ENCODE results near the gene ASTN2.

The ASTN2 gene

GRCh38 chr9:116800074-116800473 is 614.8 kb downstream of the ASTN2 start:
- no peak for DNase-seq (ENCODE audit: low spot score)

GRCh38 chr9:116798521-116798920 is 616.3 kb downstream of the ASTN2 start:
- DNase-seq (ENCODE audit: low spot score) = no peak

DNA sequence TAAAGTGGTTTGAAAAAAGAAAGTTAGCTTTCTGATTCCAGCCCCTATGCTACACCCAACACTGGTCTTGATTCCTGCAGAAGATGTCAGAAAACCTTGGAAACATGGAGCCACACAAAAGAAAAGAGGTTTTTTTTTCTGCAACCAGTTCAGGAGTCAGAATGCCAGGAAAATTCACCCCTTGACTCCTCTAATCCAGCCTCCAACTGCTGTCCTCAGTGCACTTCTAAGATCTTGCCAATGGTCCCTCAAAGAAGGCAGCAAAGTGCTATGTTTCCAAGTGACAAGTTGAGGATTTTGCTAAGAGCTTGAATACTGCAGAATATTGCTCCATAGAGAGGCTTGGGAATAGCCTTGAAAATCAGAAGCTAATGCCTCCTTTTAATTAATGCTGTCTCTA is 617.6 kb downstream of the ASTN2 start:
- DNase-seq (ENCODE audit: low spot score) = no peak

- no peak for DNase-seq (ENCODE audit: low spot score)
These were observed 618.2 kb downstream of the ASTN2 start for GRCh38 chr9:116796669-116797068.

GRCh38 chr9:116795821-116796220 is 619.0 kb downstream of the ASTN2 start:
- DNase-seq (ENCODE audit: low spot score) = no peak

DNA sequence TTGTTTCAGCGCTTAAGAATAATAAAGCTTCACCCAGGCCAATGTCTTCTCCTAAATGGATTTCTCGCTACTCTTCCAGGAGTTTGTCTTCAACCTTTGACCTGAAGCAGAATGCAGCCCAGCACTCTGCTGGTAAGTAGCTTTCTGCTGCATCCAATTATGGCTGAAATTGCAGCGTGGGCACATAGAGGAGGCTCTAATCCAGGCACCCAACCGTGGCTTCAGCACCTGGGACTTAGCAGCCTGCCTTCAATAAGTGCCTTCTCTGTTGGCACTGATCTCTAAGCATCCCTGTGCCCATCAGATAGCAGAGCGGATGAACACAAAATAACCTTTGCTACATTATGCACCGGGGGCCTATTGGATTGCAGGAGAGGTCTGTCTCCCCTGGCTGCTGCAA is 622.6 kb downstream of the ASTN2 start:
- no peak for DNase-seq (ENCODE audit: low spot score)

- no peak for DNase-seq (ENCODE audit: low spot score)
These were observed 623.5 kb downstream of the ASTN2 start for GRCh38 chr9:116791326-116791725.

GRCh38 chr9:116789081-116789480 is 625.8 kb downstream of the ASTN2 start:
- no peak for DNase-seq (ENCODE audit: low spot score)

DNA sequence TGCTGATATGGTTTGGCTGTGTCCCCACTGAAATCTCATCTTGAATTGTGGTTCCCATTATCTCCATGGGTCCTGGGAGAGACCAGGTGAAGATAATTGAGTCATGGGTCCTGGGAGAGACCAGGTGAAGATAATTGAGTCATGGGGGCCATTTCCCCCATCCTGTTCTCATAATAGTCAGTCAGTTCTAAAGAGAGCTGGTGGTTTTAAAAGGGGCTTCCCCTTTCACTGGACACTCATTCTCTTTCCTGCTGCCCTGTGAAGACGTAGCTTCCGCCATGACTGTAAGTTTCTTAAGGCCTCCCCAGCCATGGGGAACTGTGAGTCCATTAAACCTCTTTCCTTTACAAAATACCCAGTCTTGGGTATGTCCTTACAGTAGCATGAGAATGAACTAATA is 628.1 kb downstream of the ASTN2 start:
- no peak for DNase-seq (ENCODE audit: low spot score)

GRCh38 chr9:116777116-116777515 is 637.7 kb downstream of the ASTN2 start:
- DNase-seq (ENCODE audit: low spot score) = no peak

DNA sequence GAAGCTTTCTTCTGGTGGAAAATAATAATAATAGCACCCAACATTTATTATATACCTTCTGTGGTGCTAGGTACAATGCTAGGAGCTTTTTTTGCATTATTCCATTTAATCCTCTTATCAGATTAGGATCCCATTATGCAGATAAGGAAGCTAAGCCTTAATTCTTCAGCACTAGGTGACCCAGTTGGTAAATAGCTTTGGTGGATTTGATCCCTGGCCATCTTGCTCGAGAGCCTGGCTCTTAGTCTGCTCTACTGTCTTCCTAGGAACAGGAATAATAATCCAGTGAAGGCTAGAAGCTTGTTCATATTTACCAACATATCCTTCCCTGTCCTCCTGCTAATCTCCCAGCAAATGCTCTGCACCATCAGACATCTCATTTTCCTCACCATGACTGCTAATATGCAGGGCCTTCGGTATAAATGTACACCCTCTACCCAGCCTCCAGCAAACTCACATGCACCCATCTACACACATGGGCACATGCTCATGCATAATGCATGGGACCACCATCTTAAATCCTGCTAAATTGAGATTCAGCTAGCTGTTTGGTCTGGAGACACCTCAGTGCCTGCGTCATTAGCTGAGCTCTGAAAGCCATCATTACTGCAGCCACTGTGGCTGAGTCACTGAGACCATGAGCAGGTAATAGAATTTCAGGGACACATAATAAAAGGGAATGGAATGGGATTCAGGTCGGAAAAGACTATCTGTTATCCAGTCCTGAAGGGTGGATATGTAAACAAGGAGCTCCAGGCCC is 640.3 kb downstream of the ASTN2 start:
- DNase-seq (ENCODE audit: low spot score) = no peak

DNA sequence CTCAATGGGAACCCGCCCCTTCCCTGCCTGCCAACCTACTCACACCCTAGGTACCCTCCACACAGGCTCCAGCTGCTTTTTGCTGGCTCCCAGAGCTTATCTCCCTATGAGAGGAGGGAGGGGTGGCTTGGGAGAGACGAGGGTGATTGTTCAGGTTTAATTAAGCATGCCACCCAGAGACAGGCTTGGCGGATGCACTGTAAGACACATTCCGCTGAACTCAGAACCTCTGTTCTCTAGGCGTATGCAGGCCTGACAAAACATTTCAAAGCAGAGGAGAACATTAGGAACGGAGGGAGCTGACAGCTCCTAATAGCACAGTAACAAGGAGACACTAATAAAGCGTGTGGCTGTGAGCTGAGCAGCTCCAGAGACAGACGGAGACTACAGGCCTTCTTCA is 647.6 kb downstream of the ASTN2 start:
- no peak for DNase-seq (ENCODE audit: low spot score)

- no peak for DNase-seq (ENCODE audit: low spot score)
These were observed 649.8 kb downstream of the ASTN2 start for GRCh38 chr9:116765011-116765410.

- no peak for DNase-seq (ENCODE audit: low spot score)
These were observed 651.1 kb downstream of the ASTN2 start for GRCh38 chr9:116763770-116764169.

- no peak for DNase-seq (ENCODE audit: low spot score)
These were observed 654.2 kb downstream of the ASTN2 start for GRCh38 chr9:116760636-116761035.

GRCh38 chr9:116757030-116757429 is 657.8 kb downstream of the ASTN2 start:
- no peak for DNase-seq (ENCODE audit: low spot score)

DNA sequence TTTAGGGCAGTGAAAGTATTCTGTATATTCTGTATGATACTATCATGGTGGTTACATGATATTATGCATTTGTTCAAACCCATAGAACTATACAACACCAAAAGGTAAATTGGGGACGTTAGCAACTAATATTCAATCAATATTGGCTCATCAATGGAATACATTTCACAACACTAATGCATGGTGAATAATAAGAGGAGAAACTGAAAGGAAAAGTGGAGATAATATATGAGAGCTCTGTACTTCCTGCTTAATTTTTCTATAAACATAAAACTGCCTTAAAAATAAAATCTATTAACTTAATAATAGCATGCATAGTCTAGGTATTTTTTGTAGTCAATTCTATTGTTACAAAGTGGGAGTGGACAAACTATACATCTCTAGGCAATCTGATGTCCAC is 661.5 kb downstream of the ASTN2 start:
- DNase-seq (ENCODE audit: low spot score) = no peak

- DNase-seq (ENCODE audit: low spot score) = no peak
These were observed 664.3 kb downstream of the ASTN2 start for GRCh38 chr9:116750510-116750909.

GRCh38 chr9:116749772-116750171 is 665.1 kb downstream of the ASTN2 start:
- DNase-seq (ENCODE audit: low spot score) = no peak

DNA sequence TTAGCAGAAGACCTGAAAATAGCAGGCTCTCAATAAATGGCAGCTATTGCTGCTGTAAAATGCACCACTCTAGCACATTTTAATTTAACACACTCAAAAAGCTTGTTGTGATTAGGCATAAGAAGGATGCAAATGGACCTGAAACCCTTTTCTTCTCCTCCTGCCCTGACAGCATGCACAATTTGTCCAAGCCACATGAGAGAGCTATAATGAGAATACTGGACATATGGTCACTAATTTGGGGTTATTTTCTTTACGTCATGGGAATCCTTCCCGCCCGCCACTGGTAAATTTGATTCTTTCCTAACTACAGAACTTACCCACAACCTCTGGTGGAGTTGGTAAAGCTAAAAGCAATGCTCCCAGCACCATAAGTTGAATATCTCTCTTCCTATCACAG is 665.7 kb downstream of the ASTN2 start:
- DNase-seq (ENCODE audit: low spot score) = no peak

DNA sequence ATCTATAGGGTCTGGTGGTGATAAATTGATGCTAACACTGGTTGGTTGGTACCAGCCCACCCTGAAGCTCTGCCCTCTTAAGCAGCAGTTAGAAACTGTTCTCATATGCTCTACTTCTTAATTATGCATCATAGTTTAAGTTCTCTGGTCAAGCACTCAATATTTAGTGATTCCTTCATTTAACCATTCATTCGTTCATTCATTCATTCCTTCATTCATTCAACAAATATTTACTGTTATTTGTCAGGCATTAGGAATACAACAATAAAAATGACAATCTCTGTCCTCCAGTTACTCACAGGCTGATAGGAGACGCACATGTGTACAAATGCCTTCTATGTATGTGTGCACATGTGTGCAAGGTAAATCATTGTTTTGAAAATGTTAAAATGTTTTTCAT is 673.1 kb downstream of the ASTN2 start:
- DNase-seq (ENCODE audit: low spot score) = no peak

DNA sequence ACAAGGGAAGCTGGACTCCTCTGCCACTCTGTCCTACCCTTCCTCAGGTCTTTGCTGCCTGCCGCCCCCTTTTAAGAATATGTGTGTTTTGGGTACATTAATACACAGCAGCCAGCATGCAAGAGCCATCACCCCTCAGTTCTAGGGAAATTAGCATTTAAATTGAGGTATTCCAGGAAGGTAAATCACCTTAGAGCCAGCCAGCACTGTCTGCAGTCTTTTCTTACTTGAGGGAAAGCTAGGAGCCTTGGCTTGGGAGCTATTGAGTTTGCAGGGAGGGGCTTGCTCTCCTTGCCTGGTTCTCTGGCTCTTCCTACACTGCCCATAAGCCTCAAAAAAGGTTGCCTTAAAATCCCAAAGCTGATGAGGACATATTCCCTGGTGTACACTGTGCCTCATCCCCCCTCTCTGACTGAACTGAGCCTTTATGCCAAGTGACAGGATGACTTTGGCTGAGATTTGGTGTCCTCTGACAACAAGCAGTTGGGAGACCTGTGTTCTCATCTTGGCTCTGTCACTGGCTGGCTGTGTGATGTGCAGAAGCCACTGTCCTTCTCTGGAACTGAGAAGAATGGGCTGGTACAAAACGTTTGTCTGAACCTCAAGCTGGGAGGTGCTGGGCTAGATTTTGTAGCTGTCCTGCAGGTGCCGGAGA is 673.6 kb downstream of the ASTN2 start:
- no peak for DNase-seq (ENCODE audit: low spot score)

DNA sequence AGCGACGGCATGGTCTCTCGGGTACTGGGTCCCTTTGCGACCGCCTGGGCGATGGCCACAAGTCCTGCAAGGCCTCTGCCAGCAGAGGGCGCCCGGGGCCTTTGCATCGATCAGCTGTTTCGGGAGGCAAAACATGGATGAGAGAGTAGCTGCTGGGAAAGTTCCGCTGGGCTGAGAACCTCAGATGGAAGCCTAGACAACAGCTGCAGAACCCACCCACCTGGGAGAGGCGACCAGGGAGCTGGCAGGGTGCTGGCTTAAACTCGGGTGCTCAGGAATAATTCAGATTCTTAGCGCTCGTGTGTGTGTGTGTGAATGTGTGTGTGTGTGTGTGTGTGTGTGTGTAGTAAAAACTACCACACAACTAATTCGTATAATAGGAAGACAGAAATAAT is 677.7 kb downstream of the ASTN2 start:
- DNase-seq (ENCODE audit: low spot score) = peak; percentile 94
